GM19324 (cell line): ENCODE measurements around the gene MEGF11.

Experiments
- ATAC-seq: cut with Tn5 transposase; IDR thresholded peaks from one replicate; pipeline ENCODE4 v1.9.1; 2021; ENCODE audit warnings: mild to moderate bottlenecking, moderate library complexity; ENCODE audit not compliant: unreplicated experiment, low FRiP score

Gene MEGF11

DNA sequence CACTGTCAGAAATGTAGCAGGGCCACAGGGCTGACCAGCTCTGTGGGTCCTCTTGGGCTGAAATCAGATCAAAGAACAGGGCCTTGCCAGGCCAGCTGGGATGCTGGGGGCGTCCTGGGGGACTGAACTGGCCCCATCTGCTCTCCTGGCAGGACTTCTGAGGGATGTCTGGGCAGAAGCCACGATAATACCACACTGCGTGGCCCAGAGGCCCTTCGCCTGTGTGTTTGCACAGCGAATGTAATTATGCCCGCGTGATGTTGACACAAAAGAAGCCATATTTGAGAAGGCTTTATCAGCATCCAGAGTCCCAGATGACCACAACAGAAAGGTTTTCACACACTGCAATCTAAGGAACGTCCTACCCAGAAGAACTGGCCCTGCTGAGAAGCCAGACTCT lies 210.3 kb downstream of the MEGF11 start:
- no peak for ATAC-seq

DNA sequence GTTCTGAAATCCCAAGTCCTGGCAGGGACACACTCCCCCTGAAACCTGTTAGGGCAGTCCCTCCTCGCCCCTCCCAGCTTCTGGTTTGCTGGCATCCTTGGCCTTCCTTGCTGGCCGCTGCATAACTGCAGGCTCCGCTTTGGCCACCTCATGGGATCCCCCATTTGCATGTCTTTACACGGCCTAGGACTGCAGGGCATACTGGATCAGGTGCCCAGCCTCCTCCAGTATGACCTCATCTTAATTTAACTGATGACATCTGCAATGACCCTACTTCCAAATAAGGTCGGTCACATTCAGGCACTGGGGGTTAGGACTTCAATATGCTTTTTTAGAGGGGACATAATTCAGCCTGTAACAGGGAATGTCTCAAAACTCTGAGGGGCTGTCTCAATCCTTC lies 210.9 kb downstream of the MEGF11 start:
- ATAC-seq = no peak

DNA sequence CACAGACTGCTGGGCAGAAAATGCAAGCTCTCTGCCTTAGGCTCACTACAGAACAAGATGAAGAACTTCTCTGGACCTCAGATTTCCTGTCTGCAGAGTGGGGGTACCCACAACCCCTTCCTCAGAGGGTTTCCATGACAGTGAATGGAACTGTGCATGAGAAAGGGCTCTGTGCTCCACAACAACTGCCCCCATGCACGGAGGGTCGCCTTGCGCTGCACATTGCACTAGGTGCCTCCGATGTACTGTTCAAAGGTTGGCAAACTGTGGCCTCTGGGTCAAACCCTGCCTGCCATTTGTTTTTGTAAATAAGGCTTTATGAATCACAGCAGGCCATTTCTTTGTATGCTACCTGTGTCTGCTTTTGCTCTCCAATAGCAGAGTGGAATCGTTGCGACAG lies 212.3 kb downstream of the MEGF11 start:
- no peak for ATAC-seq

DNA sequence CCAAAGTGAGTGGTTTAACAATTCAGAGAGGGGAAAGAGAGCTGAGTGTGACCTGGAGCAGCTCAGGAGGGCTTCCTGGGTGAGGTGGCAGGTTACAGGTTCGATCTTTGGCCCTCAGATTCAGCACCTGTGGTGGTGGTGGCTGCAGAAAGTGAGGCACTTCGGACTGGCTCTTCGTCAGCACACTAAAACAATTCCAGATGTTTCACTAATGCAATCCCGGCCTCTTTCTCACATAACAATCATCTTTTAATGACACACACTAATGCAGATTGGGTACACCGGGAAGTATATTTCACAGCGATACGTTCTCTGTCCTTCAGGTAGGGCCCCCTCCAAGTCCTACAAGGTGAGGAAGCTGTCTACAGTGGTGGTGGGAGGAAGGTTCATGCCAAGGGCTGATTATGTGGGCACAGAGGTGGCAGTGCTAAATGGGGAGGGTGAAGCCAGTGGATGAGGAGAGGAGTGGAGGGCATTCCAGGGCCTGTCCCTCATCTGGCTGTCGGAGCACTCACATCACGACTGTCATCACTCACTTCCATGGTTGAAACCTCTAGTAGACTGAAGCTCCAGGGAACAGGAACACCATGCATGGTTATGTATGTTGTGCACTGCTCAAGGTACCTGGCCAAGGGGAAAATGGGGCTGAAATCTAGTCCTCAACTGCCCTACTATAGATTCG lies 213.2 kb downstream of the MEGF11 start:
- no peak for ATAC-seq

DNA sequence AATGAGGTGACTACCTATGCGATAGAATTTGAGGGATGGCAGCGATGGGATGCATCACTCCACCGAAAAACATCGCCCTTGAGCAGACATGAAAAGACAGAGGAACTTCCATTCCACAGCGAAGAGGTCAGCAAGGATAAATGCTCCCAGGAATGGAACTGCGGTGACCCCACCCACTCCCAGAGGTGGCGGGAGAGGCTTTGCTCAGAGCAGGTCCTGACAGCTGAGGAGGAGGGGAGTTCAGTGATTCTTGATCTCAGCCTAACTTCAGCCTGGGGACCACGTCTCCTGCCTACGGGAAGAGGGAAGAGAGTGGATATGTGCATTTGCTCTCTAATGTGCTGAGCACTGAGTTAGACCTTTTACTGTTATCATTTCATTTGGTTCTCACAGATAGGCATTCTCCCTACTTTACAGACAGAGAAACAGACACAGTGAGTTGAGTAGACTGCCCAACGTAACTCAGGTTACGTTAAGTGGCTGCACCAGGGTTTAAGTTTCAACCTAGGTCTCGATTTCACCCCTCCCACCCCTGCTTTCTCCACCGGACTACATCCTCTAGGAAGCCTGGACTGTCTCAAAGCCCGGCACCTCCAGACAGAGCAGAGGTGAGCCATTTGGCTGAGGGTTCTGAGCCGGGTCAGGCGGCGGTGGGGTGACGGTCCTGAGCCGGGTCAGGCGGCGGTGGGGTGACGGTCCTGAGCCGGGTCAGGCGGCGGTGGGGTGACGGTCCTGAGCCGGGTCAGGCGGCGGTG lies 214.3 kb downstream of the MEGF11 start:
- ATAC-seq = no peak

DNA sequence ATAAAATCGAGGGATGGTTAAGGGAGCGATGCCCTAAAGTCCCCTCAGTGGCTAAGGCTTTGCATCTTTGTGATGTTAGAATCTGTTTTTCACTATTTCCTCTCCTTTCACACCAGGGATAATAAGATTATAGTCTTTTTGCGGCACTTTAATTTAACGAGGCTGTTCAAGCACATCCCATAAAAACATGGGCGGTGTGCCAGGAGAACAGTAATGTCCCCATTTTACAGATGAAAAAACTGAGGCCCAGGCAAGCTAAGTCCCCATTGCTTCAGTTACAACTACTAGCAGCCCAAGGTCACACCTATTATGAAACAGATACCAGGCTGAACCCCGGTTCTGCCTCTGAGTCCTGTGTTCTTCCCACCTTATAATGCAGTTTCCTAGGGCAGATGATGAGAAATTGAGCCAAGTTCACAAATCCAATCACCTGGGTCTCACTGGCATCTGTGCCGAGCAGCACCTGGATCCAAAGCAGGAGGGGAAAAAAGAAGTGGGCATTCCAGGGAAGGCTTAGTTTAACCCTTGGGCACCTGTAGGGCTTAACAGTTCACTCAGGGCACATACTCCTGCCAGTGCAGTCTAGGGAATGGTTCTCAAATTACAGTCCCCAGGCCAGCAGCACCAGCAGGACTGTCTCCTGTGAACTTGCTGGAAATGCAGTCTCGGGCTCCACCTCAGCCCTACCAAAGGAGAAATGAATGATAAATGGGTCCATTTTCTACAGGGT lies 215.0 kb downstream of the MEGF11 start:
- no peak for ATAC-seq

DNA sequence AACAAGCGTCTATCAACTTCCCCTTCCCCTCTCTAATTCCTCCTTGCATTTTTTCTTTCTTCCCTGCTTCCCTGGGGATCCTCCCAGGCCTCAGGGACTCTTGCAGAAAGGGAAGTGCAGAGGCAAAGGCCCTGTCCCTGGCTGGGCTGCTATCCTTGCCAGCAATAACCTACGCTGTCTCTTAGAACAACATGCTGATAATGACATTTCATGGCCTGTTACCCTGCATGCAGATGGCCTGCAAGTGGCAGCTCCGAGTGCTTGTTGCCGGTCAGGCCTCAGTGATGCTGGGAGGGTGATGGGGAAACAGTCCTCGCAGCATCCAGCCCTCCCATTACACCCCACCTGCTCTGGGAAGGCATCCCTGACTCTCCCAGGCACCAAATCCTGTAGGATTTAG lies 216.7 kb downstream of the MEGF11 start:
- ATAC-seq = no peak

DNA sequence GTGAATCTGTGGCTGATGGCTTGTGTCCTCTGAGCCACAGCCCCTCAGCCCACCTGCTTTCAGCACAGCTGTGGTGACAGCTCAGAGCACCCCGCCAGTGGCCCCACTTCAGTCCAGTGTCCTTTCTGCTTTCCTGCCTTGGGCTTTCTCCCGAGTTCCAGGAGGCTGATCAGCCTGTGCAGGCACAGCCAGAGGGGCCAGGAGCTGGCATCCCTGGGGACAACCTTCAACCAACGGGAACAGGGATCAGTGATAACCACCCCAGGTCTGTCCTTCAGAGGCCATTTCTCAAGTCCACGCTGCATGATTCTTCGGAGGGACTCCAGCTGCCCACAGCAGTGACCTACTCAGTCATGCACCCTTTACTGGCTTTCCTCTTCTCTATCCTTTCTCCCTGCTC lies 217.6 kb downstream of the MEGF11 start:
- ATAC-seq = no peak

DNA sequence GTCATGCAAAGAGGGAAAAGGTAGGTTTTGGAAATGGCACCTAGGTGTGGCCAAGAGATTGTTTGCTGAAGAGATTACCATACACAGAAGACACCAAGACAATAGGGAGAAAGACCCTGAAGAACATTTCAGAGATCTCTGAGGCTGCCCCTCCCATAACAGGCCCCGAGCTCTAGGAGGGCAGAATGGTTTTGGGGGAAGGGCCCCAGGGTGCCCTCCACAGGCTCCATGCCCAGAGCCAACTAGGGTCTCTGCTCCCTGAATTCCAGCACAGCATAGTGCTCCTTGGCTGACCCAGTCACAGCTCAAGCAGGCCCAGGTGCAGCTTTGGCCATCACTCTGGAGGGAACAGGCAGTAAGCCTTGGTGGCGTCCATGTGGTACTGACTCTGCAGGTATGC lies 220.4 kb downstream of the MEGF11 start:
- no peak for ATAC-seq

DNA sequence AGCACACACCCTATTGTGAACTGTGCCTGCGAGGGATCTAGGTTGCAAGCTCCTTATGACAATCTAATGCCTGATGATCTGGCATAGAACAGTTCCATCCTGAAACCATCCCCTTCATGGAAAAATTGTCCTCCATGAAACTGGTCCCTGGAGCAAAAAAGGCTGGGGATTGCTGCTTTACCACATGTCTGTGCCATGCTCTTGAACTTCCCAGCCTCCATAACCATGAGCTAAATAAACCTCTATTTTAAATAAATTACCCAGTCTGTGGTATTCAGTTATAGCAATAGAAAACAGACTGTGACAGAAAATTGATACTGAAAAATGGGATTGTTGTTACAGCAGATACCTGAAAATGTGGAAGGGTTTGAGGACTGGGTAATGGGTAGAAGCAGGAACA lies 221.5 kb downstream of the MEGF11 start:
- ATAC-seq = no peak

DNA sequence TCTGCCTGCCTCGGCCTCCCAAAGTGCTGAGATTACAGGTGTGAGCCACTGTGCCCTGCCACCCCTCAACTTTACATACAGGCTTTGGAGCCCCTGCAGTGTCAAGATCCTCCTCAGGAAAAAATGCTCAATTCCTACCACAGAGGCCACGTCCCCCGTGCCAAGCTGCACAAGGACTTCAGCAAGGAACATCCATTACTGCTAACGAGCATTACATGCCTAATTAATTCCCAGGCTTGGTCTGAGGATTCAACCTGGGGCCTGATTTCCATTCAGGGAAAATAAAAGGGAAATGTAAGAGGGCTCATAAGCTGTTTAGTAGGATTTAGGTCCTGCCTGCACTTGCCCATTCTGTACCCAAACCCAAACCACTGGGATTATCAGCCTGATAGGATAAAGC lies 222.9 kb downstream of the MEGF11 start:
- no peak for ATAC-seq

DNA sequence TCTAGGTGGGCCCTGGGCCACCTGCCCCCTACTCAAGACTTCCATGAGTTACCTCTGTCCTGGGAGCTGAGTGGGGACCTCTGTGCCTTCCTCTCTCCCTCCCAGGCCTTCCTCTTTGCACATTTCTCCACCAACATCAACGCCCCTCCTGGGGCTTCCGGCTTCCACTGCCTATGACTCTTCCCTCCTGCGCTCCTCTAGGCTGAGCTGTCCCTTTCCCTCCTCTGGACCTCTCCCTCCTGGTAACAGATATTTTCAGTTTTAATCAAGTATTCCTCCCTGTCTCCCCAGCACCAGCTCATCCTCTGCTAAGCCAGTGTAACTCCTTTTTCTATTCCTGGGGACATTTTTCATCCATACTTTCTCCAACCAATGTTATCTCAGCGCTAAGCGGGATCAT lies 223.9 kb downstream of the MEGF11 start:
- ATAC-seq = no peak

DNA sequence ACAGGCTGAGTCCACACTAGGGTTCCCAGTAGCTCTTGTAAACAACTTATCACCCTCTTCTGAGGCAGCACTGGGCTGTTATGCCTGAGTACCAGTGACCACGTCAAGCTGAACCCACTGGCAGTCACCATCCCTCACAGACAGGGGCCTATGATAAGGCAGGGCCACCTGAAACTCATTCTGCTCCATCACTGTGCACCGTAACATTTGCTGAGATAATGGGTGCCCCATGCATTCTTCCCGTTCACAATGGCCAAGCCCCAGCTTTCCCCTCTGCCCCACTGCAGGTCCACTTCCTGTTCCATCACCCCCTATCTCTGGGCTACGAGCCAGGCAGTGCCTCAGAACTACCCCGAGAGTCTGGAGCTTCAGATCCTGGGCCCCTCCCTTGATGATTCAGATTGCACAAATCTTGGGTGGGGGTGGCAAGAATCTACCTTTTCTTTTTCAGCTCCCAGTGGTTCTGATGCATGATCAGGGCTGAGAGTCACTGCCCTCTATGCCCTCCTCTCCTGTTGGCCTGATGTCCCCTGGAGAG lies 226.2 kb downstream of the MEGF11 start:
- no peak for ATAC-seq

DNA sequence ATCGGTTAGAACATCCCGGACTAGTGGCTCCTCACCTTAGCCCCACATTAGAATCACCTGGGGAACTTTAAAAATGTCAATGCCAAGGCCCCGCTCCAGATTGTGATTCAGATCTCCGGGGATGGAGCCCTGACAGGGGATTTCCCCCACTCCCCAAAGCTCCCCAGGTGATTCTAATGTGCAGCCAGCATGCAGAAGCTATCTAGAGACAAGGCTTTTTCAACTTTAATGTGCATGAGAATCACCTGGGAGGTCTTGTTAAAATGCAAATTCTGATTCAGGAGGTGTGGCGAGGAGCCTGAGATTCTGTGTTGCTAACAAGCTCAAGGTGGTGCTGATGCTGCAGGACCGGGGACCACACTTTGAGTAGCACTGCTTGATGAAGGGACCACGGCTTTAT lies 227.6 kb downstream of the MEGF11 start:
- no peak for ATAC-seq

DNA sequence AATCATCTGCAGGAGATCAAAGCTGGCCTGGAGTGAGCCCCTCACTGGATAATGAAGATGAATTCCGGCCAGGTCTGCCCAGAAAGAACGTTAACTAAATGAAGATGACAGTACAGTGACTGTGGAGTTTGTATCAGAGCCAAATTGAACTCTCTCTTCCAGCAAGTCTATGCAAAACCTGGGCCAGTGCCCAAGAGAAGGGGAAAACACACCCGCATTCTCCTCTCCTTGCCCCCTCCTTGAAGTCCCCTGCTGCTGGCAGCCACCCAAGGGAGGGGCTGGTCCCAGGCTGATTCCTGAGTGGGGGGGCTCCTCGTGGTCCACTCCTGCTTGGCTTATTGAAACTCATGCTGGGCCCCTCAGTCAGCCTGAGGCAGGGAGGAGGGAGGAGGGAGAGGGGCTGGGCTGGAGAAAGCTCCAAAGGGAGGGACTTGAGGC lies 228.5 kb downstream of the MEGF11 start:
- ATAC-seq = no peak

DNA sequence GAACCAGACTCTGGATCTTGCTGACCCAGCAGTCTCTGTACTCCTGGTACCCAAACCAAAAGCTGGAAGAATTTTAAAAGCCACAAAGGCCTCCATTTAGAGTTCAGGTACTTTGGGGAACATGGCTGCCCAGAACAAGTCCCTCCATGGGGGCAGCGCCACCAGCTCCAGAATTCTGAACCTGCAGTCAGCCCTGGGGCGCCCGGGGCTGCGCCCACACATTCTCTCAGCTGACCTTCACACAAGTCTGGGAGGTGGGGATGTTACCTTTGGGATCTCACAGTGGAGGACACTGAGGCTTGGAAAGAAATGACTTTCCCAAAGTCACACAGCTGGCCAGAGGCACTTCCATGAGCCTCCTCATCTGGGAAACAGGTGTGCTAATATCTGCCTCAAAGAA lies 229.4 kb downstream of the MEGF11 start:
- no peak for ATAC-seq

DNA sequence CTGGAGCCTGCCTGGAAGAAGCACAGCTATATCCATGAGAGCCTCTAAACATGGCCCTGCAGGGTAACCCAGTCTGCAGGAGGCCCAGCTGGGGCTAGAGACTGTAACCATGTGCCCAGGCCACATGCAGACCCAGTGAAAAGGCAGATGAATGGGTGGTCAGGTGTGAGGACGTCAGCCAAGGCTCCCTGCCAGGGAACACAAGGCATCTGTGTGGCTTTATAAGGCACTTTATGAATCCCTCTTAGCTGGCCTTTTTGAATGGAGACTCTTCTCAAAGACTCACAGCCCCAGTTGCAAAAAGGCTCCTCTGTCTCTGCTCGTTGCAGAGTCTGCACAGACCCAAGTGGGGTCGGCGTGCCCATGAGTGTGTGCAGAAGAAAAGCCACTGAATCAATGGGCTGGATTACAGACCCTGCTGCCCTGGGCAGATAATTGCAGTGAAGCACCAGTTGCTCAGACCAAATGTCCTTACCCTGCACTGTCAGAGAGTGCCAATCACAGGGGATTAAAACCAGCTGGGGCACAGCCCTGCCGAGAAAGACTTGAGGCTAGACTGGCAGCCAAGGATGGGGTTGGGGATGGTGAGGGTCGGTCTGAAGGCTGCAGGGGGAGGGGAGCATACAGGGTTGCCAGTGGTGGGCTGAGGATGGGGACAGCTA lies 230.1 kb downstream of the MEGF11 start:
- ATAC-seq = no peak

DNA sequence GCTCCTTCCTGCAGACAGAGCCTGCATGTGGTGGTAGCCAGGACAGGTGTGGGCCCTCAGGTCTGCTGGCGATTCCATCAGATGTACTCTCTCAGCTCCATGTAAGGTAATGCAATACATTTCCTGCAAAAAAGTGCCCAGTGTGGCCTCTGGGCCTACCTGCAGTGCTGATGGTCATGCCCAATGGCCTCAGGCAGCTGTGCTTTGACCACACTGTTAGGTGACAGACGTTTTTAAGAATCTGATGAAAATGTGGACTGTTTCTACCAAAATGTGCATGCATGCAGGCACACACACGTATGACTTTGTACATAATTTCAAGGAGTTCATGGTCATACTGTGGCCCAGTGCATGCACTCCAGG lies 231.4 kb downstream of the MEGF11 start:
- no peak for ATAC-seq

DNA sequence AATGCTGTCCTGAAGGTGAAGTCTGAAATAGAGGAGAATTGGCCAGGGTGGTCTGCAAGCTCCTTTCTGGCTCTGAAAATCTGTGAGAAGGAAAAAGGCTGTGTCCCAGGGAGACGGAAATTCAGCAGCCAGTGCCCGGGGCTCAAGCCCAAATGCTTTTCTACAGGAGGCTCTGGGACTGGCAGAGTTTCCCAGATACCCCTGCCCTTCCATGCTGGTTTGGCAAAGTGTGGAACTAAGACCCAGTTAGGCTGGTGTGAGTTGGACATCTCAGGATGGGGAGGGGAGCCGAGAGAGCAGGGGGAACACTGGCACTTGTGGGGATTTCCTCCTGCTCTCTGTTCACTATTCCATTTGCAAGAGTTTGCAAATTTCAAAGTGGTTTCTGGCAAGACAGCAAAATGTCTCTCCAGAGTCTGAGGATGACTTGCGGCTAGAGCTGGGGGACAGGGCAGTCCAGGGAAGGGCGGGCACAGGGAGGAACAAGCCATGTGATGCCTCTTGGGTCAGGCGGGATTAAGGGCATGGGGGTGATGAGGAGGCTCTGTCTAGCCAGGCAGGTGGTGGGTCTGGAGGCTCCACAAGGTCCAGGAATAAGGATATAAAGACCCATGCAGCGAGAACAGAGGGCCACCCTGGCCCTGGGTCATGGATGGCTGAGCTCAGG lies 231.9 kb downstream of the MEGF11 start:
- ATAC-seq = no peak

DNA sequence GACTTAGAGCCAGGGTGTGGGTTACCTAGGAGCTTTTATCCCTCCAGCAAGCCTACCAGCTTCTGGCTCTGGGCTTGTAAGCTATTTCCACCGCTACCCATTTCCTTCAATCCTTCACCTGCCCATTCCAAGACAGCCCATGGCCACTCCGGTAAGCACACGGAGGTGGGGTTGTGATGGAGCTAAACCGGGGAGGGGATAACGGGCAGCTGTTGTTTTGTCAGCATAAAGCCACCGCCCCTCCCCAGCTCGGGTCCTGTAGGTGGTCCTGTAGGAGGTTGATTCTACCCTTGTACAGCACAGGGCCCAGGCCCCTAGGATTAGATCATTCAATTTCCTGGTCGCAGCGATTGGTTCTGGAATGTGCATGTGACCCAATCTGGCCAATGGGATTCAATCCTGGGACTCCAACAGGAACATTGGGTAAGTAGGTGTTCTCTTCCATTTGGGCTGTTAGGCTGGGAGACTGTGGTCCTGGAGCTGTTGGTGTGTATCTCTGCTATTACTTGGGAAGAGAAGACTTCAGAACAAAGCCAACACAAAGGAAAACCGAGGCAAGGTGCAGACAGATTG lies 233.6 kb downstream of the MEGF11 start:
- no peak for ATAC-seq
